Trophoblast cell (in vitro differentiated cells and primary cell): ENCODE data around the gene LINS1.

Experiments used
- DNase-seq, 2 donors: peaks; one replicate each; pipeline ENCODE4 v3.0.0-alpha.2; 2016
- H2AFZ ChIP-seq: 2 replicates; pipeline ENCODE4 v1.6.1; 2013; ENCODE audit warnings: low read length, moderate library complexity, mild to moderate bottlenecking; ENCODE audit not compliant: insufficient read depth, poor library complexity
- H2AK5ac ChIP-seq: 2 replicates; pipeline ENCODE4 v1.6.1; 2013; ENCODE audit warnings: mild to moderate bottlenecking, low read length
- H2BK120ac ChIP-seq: 2 replicates; pipeline ENCODE4 v1.6.1; 2013; ENCODE audit warnings: low read length, mild to moderate bottlenecking, moderate library complexity; ENCODE audit not compliant: insufficient read depth, poor library complexity
- H2BK12ac ChIP-seq: 2 replicates; pipeline ENCODE4 v1.6.1; 2013; ENCODE audit warnings: mild to moderate bottlenecking, low read length, moderate library complexity
- H2BK5ac ChIP-seq: 2 replicates; pipeline ENCODE4 v1.6.1; 2013; ENCODE audit warnings: low read length, low read depth, moderate library complexity, mild to moderate bottlenecking; ENCODE audit not compliant: poor library complexity
- H3K14ac ChIP-seq: 2 replicates; pipeline ENCODE4 v1.6.1; 2013; ENCODE audit warnings: mild to moderate bottlenecking, low read length
- H3K18ac ChIP-seq: 2 replicates; pipeline ENCODE4 v1.6.1; 2013; ENCODE audit warnings: mild to moderate bottlenecking, low read length
- H3K23ac ChIP-seq: 2 replicates; pipeline ENCODE4 v1.6.1; 2013; ENCODE audit warnings: low read length
- H3K27ac ChIP-seq: 2 replicates; pipeline ENCODE4 v1.5.1; 2013; ENCODE audit warnings: low read depth, mild to moderate bottlenecking, inconsistent platforms, low read length, moderate library complexity
- H3K27me3 ChIP-seq: 2 replicates; pipeline ENCODE4 v1.6.1; 2013; ENCODE audit warnings: inconsistent platforms, mild to moderate bottlenecking, low read length, moderate library complexity; ENCODE audit not compliant: insufficient read depth
- H3K36me3 ChIP-seq, 2 experiments: 1 replicate in 1 of 2; 2 replicates in 1 of 2; pipeline ENCODE4 v1.6.1; 2013; ENCODE audit warnings: low read length in 2 of 2, mild to moderate bottlenecking in 2 of 2, moderate library complexity in 1 of 2; ENCODE audit not compliant: insufficient read depth in 2 of 2, control insufficient read depth in 1 of 2
- H3K4ac ChIP-seq: 2 replicates; pipeline ENCODE4 v1.6.1; 2013; ENCODE audit warnings: low read depth, mild to moderate bottlenecking, low read length, moderate library complexity
- H3K4me1 ChIP-seq, 2 experiments: 1 replicate in 1 of 2; 2 replicates in 1 of 2; pipeline ENCODE4 v1.6.1; 2013; ENCODE audit warnings: low read length in 2 of 2, mild to moderate bottlenecking in 2 of 2, moderate library complexity in 1 of 2; ENCODE audit not compliant: insufficient read depth in 2 of 2, control insufficient read depth in 1 of 2
- H3K4me2 ChIP-seq: 2 replicates; pipeline ENCODE4 v1.6.1; 2013; ENCODE audit warnings: inconsistent platforms, mild to moderate bottlenecking, low read length, moderate library complexity
- H3K4me3 ChIP-seq: 2 replicates; pipeline ENCODE4 v1.5.1; 2013; ENCODE audit warnings: mild to moderate bottlenecking, low read depth, low read length, inconsistent platforms
- H3K79me1 ChIP-seq: one replicate; pipeline ENCODE4 v1.6.1; 2013; ENCODE audit warnings: low read length
- H3K79me2 ChIP-seq: 2 replicates; pipeline ENCODE4 v1.6.1; 2013; ENCODE audit warnings: low read length, mild to moderate bottlenecking; ENCODE audit not compliant: control insufficient read depth, insufficient read depth, poor library complexity
- H3K9ac ChIP-seq: 2 replicates; pipeline ENCODE4 v1.6.1; 2013; ENCODE audit warnings: mild to moderate bottlenecking, low read length
- H3K9me3 ChIP-seq: 2 replicates; pipeline ENCODE4 v1.6.1; 2013; ENCODE audit warnings: low read depth, mild to moderate bottlenecking, control low read depth, inconsistent platforms, low read length; ENCODE audit not compliant: insufficient read depth
- H4K12ac ChIP-seq: 2 replicates; pipeline ENCODE4 v1.6.1; 2013; ENCODE audit warnings: low read depth, mild to moderate bottlenecking, low read length, moderate library complexity
- H4K8ac ChIP-seq: 2 replicates; pipeline ENCODE4 v1.6.1; 2013; ENCODE audit warnings: low read depth, mild to moderate bottlenecking, low read length, moderate library complexity
- H4K91ac ChIP-seq: one replicate; pipeline ENCODE4 v1.6.1; 2013; ENCODE audit warnings: low read depth, mild to moderate bottlenecking, low read length, moderate library complexity
- WGBS: extraction: QIAGEN DNeasy Blood & Tissue Kit; methylation state at CpG from one replicate; pipeline ENCODE4 v1.1.7; 2013; ENCODE audit warnings: missing lambda C conversion rate; ENCODE audit not compliant: insufficient read length, insufficient coverage; ENCODE audit errors: extremely low coverage; 5-methylcytosine and 5-hydroxymethylcytosine counted together

The LINS1 gene

GRCh38 chr15:100526027-100526481 lies 75.9 kb downstream of the LINS1 start:
- Histone ChIP-seq H3K4me2 (no peak overlapping the region), H2BK5ac (no peak overlapping the region), H3K4me1 (no peaks in the 10 kb centered on the region), H3K4me3 (no peak overlapping the region), H2AK5ac (no peak overlapping the region), H2AFZ (no peak overlapping the region), H3K27ac (no peak overlapping the region), H3K79me2 (no peaks in the 10 kb centered on the region), H4K91ac (no peak overlapping the region), H3K27me3 (no peaks in the 10 kb centered on the region), H3K9me3 (peaks cover 11% of the 10 kb centered on the region), H3K4ac (no peak overlapping the region), H3K14ac (no peak overlapping the region), H4K12ac (no peak overlapping the region), H3K18ac (no peak overlapping the region), H3K23ac (no peak overlapping the region), H2BK12ac (no peak overlapping the region), H3K36me3 (no peaks in the 10 kb centered on the region), H4K8ac (no peak overlapping the region), H2BK120ac (no peak overlapping the region), H3K9ac (no peak overlapping the region), H3K79me1 (no peaks in the 10 kb centered on the region)
- DNase-seq, result no peak
- WGBS, result no CpG with 5 or more reads among the region's 6 CpGs

GRCh38 chr15:100525436-100525835 lies 76.5 kb downstream of the LINS1 start:
- H3K4ac ChIP-seq, result no peak overlapping the region

GRCh38 chr15:100524326-100524725 lies 77.7 kb downstream of the LINS1 start:
- Histone ChIP-seq H3K4ac (no peak overlapping the region), H3K23ac (no peak overlapping the region), H2AFZ (no peak overlapping the region), H3K79me2 (no peaks in the 10 kb centered on the region), H4K8ac (no peak overlapping the region), H2BK120ac (no peak overlapping the region), H3K4me3 (no peak overlapping the region), H3K14ac (no peak overlapping the region), H3K27ac (no peak overlapping the region), H3K79me1 (no peaks in the 10 kb centered on the region), H3K18ac (no peak overlapping the region), H3K4me1 (no peaks in the 10 kb centered on the region), H3K9me3 (peaks cover 9% of the 10 kb centered on the region), H2AK5ac (no peak overlapping the region), H3K4me2 (no peak overlapping the region), H4K12ac (no peak overlapping the region), H2BK5ac (no peak overlapping the region), H3K27me3 (no peaks in the 10 kb centered on the region), H3K9ac (no peak overlapping the region), H4K91ac (no peak overlapping the region), H2BK12ac (no peak overlapping the region), H3K36me3 (no peaks in the 10 kb centered on the region)
- no peak for DNase-seq
- no CpG with 5 or more reads among the region's 2 CpGs for WGBS

More at GRCh38 chr15:100525436-100525835, 76.5 kb downstream of the LINS1 start:
- Histone ChIP-seq H3K18ac (no peak overlapping the region), H2BK5ac (no peak overlapping the region), H3K14ac (no peak overlapping the region), H3K23ac (no peak overlapping the region), H4K91ac (no peak overlapping the region), H3K36me3 (no peaks in the 10 kb centered on the region), H3K27me3 (no peaks in the 10 kb centered on the region), H3K9me3 (peaks cover 12% of the 10 kb centered on the region), H3K9ac (no peak overlapping the region), H3K79me2 (no peaks in the 10 kb centered on the region), H2AFZ (no peak overlapping the region), H2BK120ac (no peak overlapping the region), H3K79me1 (no peaks in the 10 kb centered on the region), H3K27ac (no peak overlapping the region), H4K8ac (no peak overlapping the region), H2BK12ac (no peak overlapping the region), H4K12ac (no peak overlapping the region), H3K4me3 (no peak overlapping the region), H3K4me2 (no peak overlapping the region), H2AK5ac (no peak overlapping the region), H3K4me1 (no peaks in the 10 kb centered on the region)
- DNase-seq, result no peak
- no CpG with 5 or more reads among the region's 1 CpG for WGBS

GRCh38 chr15:100521907-100522306 lies 80.1 kb downstream of the LINS1 start:
- Histone ChIP-seq H3K18ac (no peak overlapping the region), H3K79me2 (no peaks in the 10 kb centered on the region), H3K14ac (no peak overlapping the region), H4K8ac (no peak overlapping the region), H2BK12ac (no peak overlapping the region), H4K12ac (no peak overlapping the region), H3K27ac (no peak overlapping the region), H3K4me1 (no peaks in the 10 kb centered on the region), H2AFZ (no peak overlapping the region), H3K23ac (no peak overlapping the region), H3K4me3 (no peak overlapping the region), H3K4ac (no peak overlapping the region), H2AK5ac (no peak overlapping the region), H3K9ac (no peak overlapping the region), H2BK120ac (no peak overlapping the region), H3K9me3 (peaks cover 8% of the 10 kb centered on the region), H4K91ac (no peak overlapping the region), H3K79me1 (no peaks in the 10 kb centered on the region), H3K36me3 (no peaks in the 10 kb centered on the region), H3K4me2 (no peak overlapping the region), H2BK5ac (no peak overlapping the region), H3K27me3 (no peaks in the 10 kb centered on the region)
- WGBS, result no CpG with 5 or more reads among the region's 3 CpGs
- DNase-seq, result no peak
